IPS DF 6.9 (cell line): ENCODE measurements around the gene ZNF45.

Experiments used
- DNase-seq: peaks from one replicate; pipeline ENCODE4 v3.0.0-alpha.2; 2013; ENCODE audit warnings: low read depth, low spot score
- H3K27ac ChIP-seq: one replicate; pipeline ENCODE4 v1.5.1; 2013; ENCODE audit warnings: low read length, control low read depth
- H3K27me3 ChIP-seq: 2 replicates; pipeline ENCODE4 v1.6.1; 2013; ENCODE audit warnings: mild to moderate bottlenecking, low read length; ENCODE audit not compliant: control insufficient read depth, insufficient read depth
- H3K36me3 ChIP-seq: 2 replicates; pipeline ENCODE4 v1.6.1; 2013; ENCODE audit warnings: low read length; ENCODE audit not compliant: control insufficient read depth, insufficient read depth
- H3K4me1 ChIP-seq: 2 replicates; pipeline ENCODE4 v1.6.1; 2013; ENCODE audit warnings: low read length; ENCODE audit not compliant: control insufficient read depth, insufficient read depth
- H3K4me3 ChIP-seq: 2 replicates; pipeline ENCODE4 v1.5.1; 2013; ENCODE audit warnings: mild to moderate bottlenecking, low read length
- H3K9me3 ChIP-seq: 2 replicates; pipeline ENCODE4 v1.6.1; 2013; ENCODE audit warnings: low read length, inconsistent platforms; ENCODE audit not compliant: control insufficient read depth, insufficient read depth
- WGBS: extraction: QIAGEN DNeasy Blood & Tissue Kit; methylation state at CpG from one replicate; pipeline ENCODE4 v1.1.7; 2013; ENCODE audit warnings: mixed read lengths, missing lambda C conversion rate; ENCODE audit not compliant: insufficient read length, insufficient coverage; 5-methylcytosine and 5-hydroxymethylcytosine counted together

Gene ZNF45

DNA sequence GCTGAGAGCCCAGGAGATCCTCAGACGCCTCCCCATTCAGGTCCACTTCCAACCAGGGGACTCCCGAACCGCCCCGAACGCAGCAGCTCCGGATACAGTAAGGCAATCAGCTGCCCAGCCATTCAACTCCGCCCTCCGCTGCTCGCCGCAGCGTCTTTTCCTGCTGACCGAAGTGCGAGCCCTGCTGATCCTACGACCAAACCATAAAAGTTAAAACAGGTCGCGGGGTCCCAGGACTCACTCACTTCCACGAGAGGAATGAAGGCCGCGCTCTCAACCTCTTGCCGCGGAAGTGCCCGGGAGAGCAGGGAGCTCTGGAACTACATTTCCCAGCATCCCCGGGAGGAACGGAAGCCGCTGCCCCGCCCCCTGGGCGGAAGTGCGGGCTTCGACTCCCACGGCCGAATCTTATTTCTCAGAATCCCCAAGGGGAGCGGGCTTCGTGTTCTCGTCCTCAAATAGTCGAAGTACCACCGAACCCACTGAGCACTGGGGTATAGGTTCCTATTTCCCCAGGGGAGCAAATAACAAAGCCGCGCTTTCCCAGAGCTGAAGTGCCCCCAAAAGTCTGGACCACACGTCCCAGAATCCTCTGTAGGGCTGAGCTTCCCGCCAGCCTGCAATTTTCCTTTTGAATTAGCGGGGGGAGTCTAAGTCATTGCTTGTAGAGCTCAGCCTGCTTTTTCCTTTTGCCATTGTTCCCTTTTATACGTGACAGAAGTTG lies at the start of gene ZNF45:
Gene ZNF45 (minus strand): TSS at position 298 of the 724 bp plus-strand sequence. CDS start 13,097 bp downstream, outside the sequence.
- H3K9me3 ChIP-seq, result no peaks in the 10 kb centered on the region
- no CpG with 5 or more reads among the region's 42 CpGs for WGBS
- DNase-seq, result peak; percentile 33
- peak within 1 kb of the TSS; percentile 88 for H3K4me3 ChIP-seq
- no peaks in the 10 kb centered on the region for H3K4me1 ChIP-seq
- H3K27me3 ChIP-seq, result no peaks in the 10 kb centered on the region
- no peaks in the 10 kb centered on the region for H3K36me3 ChIP-seq
- H3K27ac ChIP-seq, result no peak within 1 kb of the TSS

DNA sequence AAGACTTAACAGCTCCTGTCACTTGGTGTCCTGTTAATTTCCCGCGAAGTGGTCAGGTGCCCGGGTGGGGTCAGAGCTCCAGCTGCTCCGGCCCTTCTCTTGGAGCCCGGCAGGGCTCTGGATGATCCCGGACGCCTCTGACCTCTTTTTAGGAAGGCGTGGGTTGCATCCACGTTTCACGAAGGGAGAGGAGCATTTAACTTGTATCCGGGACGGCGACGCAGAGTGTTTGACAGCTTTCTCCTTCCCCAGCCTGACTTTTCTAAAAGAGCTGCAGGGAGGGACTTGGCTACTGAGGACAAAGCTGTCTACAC lies 49.6 kb upstream of the ZNF45 start:
- Histone ChIP-seq H3K4me3 (peak overlapping the region; percentile 95; the same call in 1 of the 2 replicates), H3K9me3 (no peaks in the 10 kb centered on the region), H3K27me3 (no peaks in the 10 kb centered on the region), H3K36me3 (no peaks in the 10 kb centered on the region), H3K27ac (no peak overlapping the region), H3K4me1 (no peaks in the 10 kb centered on the region)
- WGBS, result no CpG with 5 or more reads among the region's 14 CpGs
- no peak for DNase-seq

DNA sequence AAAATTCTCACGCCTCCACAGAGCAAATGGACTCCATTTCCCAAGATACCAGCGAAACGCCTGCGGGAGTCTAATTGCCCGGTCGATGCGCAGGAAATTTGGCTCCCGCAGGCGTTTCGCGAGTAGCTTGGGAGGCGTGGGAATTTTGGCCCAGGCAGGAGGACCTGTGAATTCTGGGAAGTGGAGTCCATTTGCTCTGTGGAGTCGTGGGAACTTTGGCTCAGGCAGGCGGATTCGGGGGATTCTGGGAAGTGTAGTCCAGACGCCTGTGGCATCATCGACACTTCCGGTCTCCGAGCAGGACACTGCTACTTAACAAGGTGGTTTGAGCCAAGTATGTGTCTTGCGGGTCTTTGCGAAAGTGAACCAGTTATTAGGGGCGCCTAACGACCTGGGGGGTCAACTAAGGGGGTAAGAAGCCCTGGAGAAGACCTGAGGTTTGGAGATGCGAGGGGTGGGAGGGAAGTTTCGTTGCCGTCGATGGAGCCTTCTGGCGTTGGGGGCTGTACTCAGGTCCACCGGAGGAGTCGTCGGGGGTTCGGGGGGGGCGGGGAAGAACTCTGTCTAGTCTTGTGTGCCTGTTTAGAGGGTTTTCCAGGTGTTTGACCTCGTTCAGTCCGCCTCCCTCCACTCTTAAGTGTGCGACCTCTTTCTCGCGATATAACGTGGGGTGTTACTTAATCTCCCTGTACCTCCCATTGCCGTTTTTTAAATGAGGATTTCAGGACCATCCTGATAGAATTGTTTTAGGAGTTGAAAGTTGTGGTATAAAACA lies 49.0 kb upstream of the ZNF45 start, which contains the start of gene ZNF155:
Gene ZNF155 (plus strand): TSS at position 277 of the 775 bp plus-strand sequence. CDS start 4,356 bp downstream, outside the sequence.
- Histone ChIP-seq H3K9me3 (no peaks in the 10 kb centered on the region), H3K36me3 (no peaks in the 10 kb centered on the region), H3K27ac (no peak within 1 kb of the TSS), H3K4me3 (peak within 1 kb of the TSS; percentile 95), H3K4me1 (no peaks in the 10 kb centered on the region), H3K27me3 (no peaks in the 10 kb centered on the region)
- WGBS, result no CpG with 5 or more reads among the region's 40 CpGs
- peak; percentile 95 for DNase-seq

DNA sequence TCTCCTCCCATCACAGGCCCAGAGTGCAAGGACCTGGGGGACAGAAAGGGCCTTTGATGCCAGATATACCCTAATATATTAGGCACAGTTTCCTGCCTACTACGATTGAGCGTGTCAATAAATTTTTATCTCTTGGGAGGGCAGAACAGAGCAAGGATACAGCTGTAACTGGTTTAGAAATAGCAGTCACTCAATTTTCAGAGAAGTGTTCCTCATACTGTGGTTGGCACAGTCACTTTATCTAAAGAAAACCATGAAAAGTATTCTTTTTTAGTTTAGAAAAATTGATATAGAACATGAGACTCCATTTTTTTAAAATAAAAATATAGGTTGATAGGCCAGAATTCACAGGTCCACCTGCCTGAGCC lies 48.4 kb upstream of the ZNF45 start:
- no peak overlapping the region for H3K27ac ChIP-seq
- no peak overlapping the region for H3K4me3 ChIP-seq
- H3K36me3 ChIP-seq, result no peaks in the 10 kb centered on the region
- H3K9me3 ChIP-seq, result no peaks in the 10 kb centered on the region
- H3K27me3 ChIP-seq, result no peaks in the 10 kb centered on the region
- no peaks in the 10 kb centered on the region for H3K4me1 ChIP-seq
- DNase-seq, result no peak
- no CpG with 5 or more reads among the region's 2 CpGs for WGBS

DNA sequence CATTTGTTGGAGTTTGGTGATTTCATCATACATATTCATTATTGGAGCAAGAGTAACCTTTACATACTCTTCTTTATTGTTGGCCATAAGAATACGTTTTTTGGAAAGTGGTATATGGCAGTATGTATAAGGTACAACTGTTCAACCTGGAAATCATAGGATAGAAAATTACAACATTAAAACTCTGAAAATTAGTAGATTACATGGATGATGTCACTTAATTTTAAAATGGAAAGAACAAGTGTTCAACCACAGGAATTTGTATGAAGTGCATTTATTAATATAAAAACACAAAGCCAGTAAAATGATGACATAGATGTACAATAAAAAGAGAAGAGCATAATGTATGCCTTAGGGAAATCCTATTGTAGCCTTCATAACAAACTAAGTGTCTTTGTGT lies 41.6 kb upstream of the ZNF45 start:
- no peaks in the 10 kb centered on the region for H3K36me3 ChIP-seq
- no peak overlapping the region for H3K27ac ChIP-seq
- no peak for DNase-seq
- H3K4me1 ChIP-seq, result no peaks in the 10 kb centered on the region
- H3K27me3 ChIP-seq, result no peaks in the 10 kb centered on the region
- no peak overlapping the region for H3K4me3 ChIP-seq
- no CpG with 5 or more reads among the region's 1 CpG for WGBS
- H3K9me3 ChIP-seq, result peaks cover 1% of the 10 kb centered on the region

DNA sequence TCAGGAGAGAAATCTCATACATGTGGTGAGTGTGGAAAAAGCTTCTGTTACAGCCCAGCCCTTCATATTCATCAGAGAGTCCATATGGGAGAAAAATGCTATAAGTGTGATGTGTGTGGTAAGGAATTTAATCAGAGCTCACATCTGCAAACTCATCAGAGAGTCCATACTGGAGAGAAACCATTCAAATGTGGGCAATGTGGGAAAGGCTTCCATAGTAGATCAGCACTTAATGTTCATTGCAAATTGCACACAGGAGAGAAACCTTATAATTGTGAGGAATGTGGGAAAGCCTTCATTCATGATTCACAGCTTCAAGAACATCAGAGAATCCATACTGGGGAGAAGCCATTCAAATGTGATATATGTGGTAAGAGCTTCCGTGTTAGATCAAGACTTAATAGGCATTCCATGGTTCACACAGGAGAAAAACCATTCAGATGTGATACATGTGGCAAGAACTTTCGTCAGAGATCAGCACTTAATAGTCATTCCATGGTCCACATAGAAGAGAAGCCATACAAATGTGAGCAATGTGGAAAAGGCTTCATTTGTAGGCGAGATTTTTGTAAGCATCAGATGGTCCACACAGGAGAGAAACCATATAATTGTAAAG lies 31.1 kb upstream of the ZNF45 start:
- Histone ChIP-seq H3K36me3 (peaks cover 34% of the 10 kb centered on the region; the same call in 1 of the 2 replicates), H3K9me3 (peaks cover 29% of the 10 kb centered on the region), H3K4me3 (no peak overlapping the region)

DNA sequence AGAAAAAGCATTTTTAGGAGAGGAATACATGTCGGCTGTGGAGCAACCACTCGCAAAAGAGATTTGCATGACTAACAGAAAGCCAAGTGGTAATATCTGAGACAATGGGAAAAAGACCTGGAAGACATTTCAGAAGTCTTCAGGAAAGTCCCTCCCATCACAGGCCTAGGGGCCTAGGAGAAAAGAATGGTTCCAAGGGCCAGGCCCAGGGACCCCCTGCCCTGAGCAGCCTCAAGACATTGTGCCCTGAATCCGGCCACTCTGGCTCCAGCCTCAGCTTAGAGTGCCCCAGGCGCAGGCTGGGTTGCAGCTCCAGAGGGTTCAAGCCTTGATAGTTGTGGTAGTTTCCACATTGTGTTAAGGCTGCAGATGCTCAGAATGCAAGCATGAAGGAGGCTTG lies 25.3 kb upstream of the ZNF45 start:
- H3K4me3 ChIP-seq, result no peak overlapping the region
- H3K36me3 ChIP-seq, result peaks cover 10% of the 10 kb centered on the region; the same call in 1 of the 2 replicates
- H3K27me3 ChIP-seq, result no peaks in the 10 kb centered on the region
- no CpG with 5 or more reads among the region's 4 CpGs for WGBS
- no peaks in the 10 kb centered on the region for H3K4me1 ChIP-seq
- H3K27ac ChIP-seq, result no peak overlapping the region
- DNase-seq, result no peak
- peaks cover 6% of the 10 kb centered on the region for H3K9me3 ChIP-seq

More for the DNA sequence above, 31.1 kb upstream of the ZNF45 start:
- H3K27ac ChIP-seq, result no peak overlapping the region
- WGBS, result no CpG with 5 or more reads among the region's 3 CpGs
- H3K27me3 ChIP-seq, result no peaks in the 10 kb centered on the region
- DNase-seq, result no peak
- H3K4me1 ChIP-seq, result no peaks in the 10 kb centered on the region

DNA sequence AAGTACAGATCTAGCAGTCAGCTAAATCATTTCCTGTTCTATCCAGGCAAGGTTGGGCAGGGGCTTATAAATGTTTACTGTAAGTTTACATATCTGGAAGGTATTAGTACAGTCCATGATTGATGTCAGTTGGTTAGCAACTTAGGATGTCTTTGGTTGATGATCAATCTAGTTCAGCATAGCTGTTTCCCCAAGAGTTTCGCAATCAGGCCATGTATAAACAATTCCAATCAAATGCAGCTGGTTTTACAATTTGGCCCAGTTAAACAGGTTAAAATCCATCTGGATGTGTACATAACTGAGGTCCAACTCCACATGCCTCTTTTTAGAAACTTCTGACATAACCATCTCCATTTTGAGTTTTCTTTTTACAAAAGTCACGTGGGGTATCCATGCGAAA lies 22.8 kb upstream of the ZNF45 start:
- no peak overlapping the region for H3K4me3 ChIP-seq
- no peaks in the 10 kb centered on the region for H3K4me1 ChIP-seq
- no peak for DNase-seq
- no peaks in the 10 kb centered on the region for H3K27me3 ChIP-seq
- WGBS, result no CpG with 5 or more reads among the region's 3 CpGs
- no peak overlapping the region for H3K27ac ChIP-seq
- H3K36me3 ChIP-seq, result no peaks in the 10 kb centered on the region
- peaks cover 6% of the 10 kb centered on the region for H3K9me3 ChIP-seq

DNA sequence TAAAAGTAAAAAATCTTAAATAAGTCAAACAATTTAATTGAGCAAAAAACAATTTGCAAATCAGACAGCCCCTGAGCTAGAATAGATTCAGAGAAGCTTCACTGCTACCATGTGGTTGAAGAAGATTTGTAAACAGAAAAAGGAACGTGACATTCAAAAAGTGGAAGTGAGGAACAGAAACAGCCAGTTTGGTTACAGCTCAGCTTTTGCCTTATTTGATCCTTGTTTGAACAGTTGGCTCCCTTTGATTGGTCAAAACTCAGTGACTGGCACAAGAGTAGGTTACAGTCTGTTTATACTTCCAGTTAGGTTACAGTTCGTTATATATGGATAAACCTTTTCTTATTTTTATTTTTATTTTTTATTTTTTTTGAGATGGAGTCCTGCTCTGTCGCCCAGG lies 21.7 kb upstream of the ZNF45 start:
- Histone ChIP-seq H3K9me3 (peaks cover 4% of the 10 kb centered on the region), H3K4me1 (no peaks in the 10 kb centered on the region), H3K36me3 (no peaks in the 10 kb centered on the region), H3K27ac (no peak overlapping the region), H3K27me3 (no peaks in the 10 kb centered on the region), H3K4me3 (no peak overlapping the region)
- no peak for DNase-seq
- WGBS, result no CpG with 5 or more reads among the region's 3 CpGs

DNA sequence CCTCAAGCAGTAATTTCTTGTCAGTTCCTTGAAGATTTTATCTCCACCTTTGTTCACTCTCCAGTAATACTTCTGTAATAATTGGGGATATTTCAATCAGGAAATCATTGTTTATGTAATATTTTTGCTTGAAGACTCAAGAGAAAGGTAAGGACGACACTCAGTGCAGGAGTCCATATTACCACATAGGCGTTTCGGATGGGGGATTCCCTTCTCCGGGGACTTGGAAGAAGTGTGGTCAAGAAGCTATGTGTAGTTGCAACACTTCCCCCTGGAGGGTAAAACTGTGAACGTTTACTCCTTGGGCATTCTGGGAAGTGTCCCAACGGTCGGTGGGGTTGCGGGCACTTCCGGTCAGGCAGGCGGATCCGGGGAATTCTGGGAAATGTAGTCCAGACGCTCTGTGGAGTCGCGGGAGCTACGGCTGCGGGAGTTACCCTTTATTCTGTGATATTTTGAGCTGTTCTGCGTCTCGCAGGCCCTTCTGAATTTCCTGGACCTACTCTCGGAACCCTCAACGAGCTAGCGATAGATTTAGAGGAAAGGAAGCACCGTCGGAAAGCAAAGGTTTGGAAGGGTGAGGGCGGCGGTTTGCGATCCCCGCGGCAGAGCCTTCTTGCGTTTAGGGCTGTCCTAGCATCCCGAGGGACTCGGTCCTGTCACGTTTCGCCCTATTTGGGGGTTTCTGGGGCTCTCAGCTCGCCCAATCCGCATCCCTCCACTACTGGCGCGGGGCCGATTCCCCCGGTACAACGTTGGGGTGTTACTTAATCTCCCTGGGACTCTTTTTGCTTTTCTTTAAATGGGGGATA lies 16.0 kb upstream of the ZNF45 start, which contains the start of gene ZNF221:
Gene ZNF221 (plus strand): TSS at position 395 of the 812 bp plus-strand sequence. CDS start 11,499 bp downstream, outside the sequence.
- no CpG with 5 or more reads among the region's 40 CpGs for WGBS
- no peaks in the 10 kb centered on the region for H3K9me3 ChIP-seq

More for the DNA sequence above, 16.0 kb upstream of the ZNF45 start, which contains the start of gene ZNF221:
- peak; percentile 96 for DNase-seq
- H3K4me1 ChIP-seq, result no peaks in the 10 kb centered on the region
- no peaks in the 10 kb centered on the region for H3K27me3 ChIP-seq
- peak within 1 kb of the TSS; percentile 98 for H3K4me3 ChIP-seq
- no peak within 1 kb of the TSS for H3K27ac ChIP-seq
- H3K36me3 ChIP-seq, result no peaks in the 10 kb centered on the region
